Measurements from ENCODE around the gene DAZAP1. TPM values are rescaled to one million over a fixed set of nuclear protein-coding genes. Genes with fewer than 3 reads are reported as not detected.

Gene DAZAP1
- total and polyA plus RNA-seq, 5 experiments from 2014 or later: 5.9 to 166 (median 8.5) TPM

DNA sequence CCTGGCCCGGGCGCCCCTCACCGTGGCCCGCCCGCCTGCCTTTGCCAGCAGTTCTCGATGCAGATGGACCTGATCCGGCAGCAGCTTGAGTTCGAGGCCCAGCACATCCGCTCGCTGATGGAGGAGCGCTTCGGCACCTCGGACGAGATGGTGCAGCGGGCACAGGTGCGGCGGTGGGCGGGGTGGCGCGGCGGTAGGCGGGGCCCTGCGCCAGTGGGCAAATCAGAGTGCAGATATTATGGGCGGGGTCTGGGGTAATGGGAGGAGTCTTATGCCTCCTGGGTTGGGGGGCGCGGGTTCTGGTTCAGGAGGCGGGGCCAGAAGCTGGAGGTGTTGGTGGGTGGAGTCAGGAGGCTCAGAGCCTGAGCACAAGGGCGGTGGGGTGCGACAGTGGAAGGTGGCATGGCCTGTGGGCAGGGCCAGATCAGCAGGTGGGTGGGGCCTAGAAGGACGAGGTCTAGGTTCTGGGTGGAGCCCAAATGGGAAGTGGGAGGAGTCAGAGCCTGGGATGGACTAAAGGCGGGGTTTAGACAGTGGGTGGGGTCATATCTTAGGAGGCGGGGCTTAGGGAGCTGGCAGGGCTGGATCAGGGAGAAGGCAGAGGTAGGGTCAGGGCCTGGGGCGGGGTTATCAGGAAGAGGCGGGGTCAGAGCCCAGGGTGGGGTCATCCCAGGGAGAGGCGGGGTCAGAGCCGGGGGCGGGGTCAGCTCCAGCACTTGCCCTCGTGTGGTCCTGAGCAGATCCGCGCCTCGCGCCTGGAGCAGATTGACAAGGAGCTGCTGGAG is 48.1 kb downstream of the DAZAP1 start:
- peaks cover 0 to 3% (median 0%) of the 10 kb centered on the region in 9 donors for H3K9me3 Mint-ChIP-seq
- H3K4me3 Mint-ChIP-seq: peak overlapping the region in 9 of 10 donors; percentile 28 to 79 (median 36)
- peaks cover 13 to 54% (median 26%) of the 10 kb centered on the region in 5 donors for H3K27me3 Mint-ChIP-seq
- POLR2A ChIA-PET: interaction anchor here (0.6 to 1.8 kb wide), 5 partner anchors 10 to 490 kb away, joined by 4 to 11 read pairs (median 5); partner anchors contain the start of genes CIRBP, PCSK4 and REEP6
- ATAC-seq (peak; percentile 70 to 76), DNase-seq (peak in 8 of 10 donors; percentile 47 to 60 (median 52))
- peaks cover 7 to 24% (median 19%) of the 10 kb centered on the region in 4 donors for H3K4me1 Mint-ChIP-seq
- peak overlapping the region in 2 of 10 donors; percentile 25 to 52 for H3K27ac Mint-ChIP-seq
- H3K36me3 Mint-ChIP-seq: peaks cover 0 to 14% (median 0%) of the 10 kb centered on the region in 3 donors

DNA sequence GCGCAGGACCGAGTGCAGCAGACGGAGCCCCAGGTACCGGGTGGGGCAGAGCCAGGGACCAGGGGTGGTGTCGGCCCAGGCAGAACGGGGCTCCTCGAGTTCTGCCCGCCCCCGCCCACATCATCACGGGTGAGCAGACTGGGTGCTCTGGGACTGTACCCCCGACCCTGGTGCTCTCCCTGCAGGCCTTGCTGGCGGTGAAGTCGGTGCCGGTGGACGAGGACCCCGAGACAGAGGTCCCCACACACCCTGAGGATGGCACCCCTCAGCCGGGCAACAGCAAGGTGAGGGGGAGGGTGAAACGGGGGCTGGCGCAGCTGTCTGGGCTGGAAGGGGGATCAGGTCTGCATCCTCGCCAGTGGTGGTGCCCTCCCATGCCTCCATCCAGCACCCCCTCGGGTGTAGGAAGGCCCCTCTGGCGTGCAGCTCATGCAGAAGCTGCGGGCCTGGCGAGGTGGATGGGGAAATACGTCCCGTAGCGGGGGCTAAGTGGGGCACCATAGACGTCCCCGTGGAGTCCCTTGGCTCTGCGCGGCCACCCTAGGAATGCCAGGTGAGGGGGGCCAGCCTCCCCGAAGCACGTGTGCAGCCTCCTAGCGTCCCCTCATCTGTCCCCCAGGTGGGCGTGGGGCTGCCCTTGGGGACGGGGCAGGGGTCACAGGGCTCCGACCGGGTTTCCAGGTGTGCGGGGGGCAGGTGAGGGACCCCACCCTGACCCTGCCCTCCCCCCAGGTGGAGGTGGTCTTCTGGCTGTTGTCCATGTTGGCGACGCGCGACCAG is 48.9 kb downstream of the DAZAP1 start:
- H3K36me3 Mint-ChIP-seq: peaks cover 0 to 11% (median 4%) of the 10 kb centered on the region in 3 donors
- no peak for ATAC-seq
- peaks cover 4 to 18% (median 14%) of the 10 kb centered on the region in 4 donors for H3K4me1 Mint-ChIP-seq
- H3K9me3 Mint-ChIP-seq: peaks cover 0 to 3% (median 0%) of the 10 kb centered on the region in 9 donors
- peak in 1 of 10 donors; percentile 7 for DNase-seq
- POLR2A ChIA-PET: interaction anchor here (0.6 to 1.8 kb wide), 4 partner anchors 11 to 489 kb away, joined by 4 to 11 read pairs (median 5); partner anchors contain the start of gene CIRBP
- H3K4me3 Mint-ChIP-seq: peak overlapping the region in 1 of 10 donors; percentile 63
- peaks cover 7 to 46% (median 19%) of the 10 kb centered on the region in 5 donors for H3K27me3 Mint-ChIP-seq
- no peak overlapping the region for H3K27ac Mint-ChIP-seq

DNA sequence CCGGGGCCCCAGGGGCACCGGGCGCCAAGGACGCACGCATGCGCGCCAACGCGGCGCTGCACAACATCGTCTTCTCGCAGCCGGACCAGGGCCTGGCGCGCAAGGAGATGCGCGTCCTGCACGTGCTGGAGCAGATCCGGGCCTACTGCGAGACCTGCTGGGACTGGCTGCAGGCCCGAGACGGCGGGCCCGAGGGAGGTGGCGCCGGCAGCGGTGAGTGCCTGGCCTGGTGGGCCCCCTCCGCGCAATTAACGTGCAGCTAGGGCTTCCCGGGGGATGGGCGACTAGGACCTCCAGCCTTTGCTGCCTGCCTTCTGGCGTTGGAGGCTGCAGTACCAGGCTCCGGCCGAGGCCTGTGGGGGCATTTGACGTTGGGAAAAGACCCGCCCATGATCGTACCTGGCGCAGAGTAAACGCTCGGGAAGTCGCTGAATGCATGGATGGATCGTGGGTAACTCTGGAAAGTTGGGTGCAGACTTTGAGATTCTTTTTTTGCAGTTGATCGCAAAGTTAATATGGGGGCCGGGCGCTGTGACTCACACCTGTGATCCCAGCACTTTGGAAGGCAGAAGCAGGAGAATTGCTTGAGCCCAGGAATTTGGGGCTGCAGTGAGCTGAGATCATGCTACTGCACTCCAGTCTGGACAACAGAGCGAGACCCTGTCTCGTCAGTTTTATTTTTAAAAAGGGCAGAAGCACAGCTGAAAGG is 49.8 kb downstream of the DAZAP1 start:
- peaks cover 0 to 11% (median 4%) of the 10 kb centered on the region in 3 donors for H3K36me3 Mint-ChIP-seq
- H3K4me3 Mint-ChIP-seq: no peak overlapping the region
- peaks cover 7 to 38% (median 19%) of the 10 kb centered on the region in 5 donors for H3K27me3 Mint-ChIP-seq
- ATAC-seq (no peak), DNase-seq (no peak)
- POLR2A ChIA-PET: interaction anchor here (1.8 to 2.4 kb wide), 2 partner anchors 11 to 182 kb away, joined by 5 to 9 read pairs; partner anchors contain the start of gene FAM174C
- H3K27ac Mint-ChIP-seq: peak overlapping the region in 1 of 10 donors; percentile 3
- peaks cover 4 to 18% (median 14%) of the 10 kb centered on the region in 4 donors for H3K4me1 Mint-ChIP-seq
- H3K9me3 Mint-ChIP-seq: peaks cover 0 to 3% (median 0%) of the 10 kb centered on the region in 9 donors

DNA sequence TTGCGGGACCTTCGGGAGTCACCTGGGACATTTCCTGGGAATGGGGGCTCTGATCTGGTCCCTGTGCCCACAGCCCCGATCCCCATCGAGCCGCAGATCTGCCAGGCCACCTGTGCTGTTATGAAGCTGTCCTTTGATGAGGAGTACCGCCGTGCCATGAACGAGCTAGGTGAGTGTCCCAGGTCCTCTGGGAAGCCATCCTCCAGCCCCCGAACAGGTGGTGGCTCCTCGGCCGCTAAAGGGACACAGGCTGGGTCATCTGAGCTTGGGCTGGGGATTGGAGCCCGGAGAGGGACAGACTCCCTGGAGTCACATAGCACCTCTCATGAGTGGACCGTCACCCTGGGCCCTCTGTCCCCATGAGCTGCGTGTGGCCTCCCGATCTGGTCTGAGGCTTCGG is 50.5 kb downstream of the DAZAP1 start:
- Mint-ChIP-seq H3K36me3 (peaks cover 0 to 11% (median 4%) of the 10 kb centered on the region in 3 donors), H3K4me3 (no peak overlapping the region), H3K4me1 (peaks cover 4 to 18% (median 14%) of the 10 kb centered on the region in 4 donors), H3K27ac (no peak overlapping the region), H3K9me3 (peaks cover 0 to 3% (median 0%) of the 10 kb centered on the region in 9 donors), H3K27me3 (peaks cover 7 to 33% (median 19%) of the 10 kb centered on the region in 5 donors)
- ATAC-seq (no peak), DNase-seq (no peak)
- POLR2A ChIA-PET: interaction anchor here (1.8 to 2.4 kb wide), 2 partner anchors 10 to 183 kb away, joined by 5 to 9 read pairs; partner anchors contain the start of gene FAM174C

DNA sequence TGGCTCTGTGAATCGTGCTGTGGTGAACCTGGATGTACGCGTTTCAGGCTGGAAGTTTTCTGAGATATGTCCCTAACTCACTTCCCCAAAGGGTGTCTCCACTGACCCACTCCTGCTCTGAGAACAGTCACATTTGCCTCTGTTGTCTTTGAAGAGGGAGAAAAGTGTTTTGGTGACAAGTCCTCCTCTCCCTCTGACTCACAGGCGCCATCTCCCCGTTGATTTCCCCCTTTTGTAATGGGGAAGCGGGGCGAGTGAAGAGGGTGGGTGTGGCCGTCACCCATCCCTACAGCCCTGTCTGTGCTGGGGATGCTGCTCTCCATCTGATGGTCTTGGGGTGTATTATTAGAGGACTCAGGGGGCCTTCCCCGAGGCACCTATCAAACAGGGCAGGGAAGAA is 52.1 kb downstream of the DAZAP1 start:
- H3K36me3 Mint-ChIP-seq: peaks cover 0 to 13% (median 4%) of the 10 kb centered on the region in 3 donors
- H3K9me3 Mint-ChIP-seq: peaks cover 0 to 3% (median 0%) of the 10 kb centered on the region in 9 donors
- POLR2A ChIA-PET: interaction anchor here (2.4 kb wide), 1 partner anchor 9 kb away, joined by 9 read pairs; no protein-coding TSS in a partner anchor
- H3K27me3 Mint-ChIP-seq: peaks cover 4 to 21% (median 18%) of the 10 kb centered on the region in 5 donors
- H3K27ac Mint-ChIP-seq: peak overlapping the region in 1 of 10 donors; percentile 19
- ATAC-seq (no peak), DNase-seq (no peak)
- H3K4me1 Mint-ChIP-seq: peaks cover 4 to 13% (median 12%) of the 10 kb centered on the region in 4 donors
- no peak overlapping the region for H3K4me3 Mint-ChIP-seq

DNA sequence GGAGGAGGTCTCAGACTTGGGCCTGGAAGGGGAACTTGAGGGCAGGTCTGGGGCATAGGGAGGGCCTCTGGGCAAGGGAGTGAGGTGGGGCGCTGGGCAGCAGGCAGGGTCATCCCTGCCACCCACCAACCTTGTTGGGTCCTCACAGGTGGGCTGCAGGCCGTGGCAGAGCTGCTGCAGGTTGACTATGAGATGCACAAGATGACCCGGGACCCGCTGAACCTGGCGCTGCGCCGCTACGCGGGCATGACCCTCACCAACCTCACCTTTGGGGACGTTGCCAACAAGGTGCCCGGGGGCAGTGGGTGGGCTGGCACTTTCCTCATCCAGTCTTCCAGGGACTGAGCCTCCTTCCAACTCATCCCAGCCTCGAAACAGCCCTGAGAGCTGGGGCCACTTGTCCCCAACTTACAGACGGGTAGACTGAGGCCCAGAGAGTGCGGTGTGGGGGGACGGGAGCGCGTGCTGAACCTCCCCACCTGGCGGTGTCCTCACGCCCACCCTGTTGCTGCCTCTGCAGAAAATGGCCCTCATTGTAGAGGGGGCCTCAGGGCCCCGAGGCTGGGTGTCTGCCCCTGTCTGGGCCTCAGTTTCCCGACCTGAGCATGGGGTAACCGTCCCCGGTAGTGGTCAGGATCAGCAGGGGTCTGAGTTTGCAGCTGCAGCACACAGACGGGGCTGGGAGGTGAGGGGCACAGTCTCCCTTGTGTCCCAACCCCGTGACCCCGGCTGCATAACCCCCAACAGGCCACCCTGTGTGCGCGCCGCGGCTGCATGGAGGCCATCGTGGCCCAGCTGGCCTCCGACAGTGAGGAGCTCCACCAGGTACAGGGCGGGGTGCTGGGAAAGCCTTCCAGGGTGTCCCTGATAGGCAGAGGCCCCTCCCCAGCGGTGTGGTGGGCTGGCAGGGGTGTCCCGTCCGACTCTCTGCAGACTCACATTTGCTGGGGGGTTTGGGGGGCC is 52.9 kb downstream of the DAZAP1 start:
- POLR2A ChIA-PET: no interaction called here
- no peak overlapping the region for H3K4me3 Mint-ChIP-seq
- peaks cover 3 to 18% (median 9%) of the 10 kb centered on the region in 5 donors for H3K27me3 Mint-ChIP-seq
- ATAC-seq (no peak), DNase-seq (no peak)
- peaks cover 0 to 13% (median 4%) of the 10 kb centered on the region in 3 donors for H3K36me3 Mint-ChIP-seq
- peaks cover 4 to 7% (median 7%) of the 10 kb centered on the region in 4 donors for H3K4me1 Mint-ChIP-seq
- H3K27ac Mint-ChIP-seq: no peak overlapping the region
- peaks cover 0 to 3% (median 0%) of the 10 kb centered on the region in 9 donors for H3K9me3 Mint-ChIP-seq

DNA sequence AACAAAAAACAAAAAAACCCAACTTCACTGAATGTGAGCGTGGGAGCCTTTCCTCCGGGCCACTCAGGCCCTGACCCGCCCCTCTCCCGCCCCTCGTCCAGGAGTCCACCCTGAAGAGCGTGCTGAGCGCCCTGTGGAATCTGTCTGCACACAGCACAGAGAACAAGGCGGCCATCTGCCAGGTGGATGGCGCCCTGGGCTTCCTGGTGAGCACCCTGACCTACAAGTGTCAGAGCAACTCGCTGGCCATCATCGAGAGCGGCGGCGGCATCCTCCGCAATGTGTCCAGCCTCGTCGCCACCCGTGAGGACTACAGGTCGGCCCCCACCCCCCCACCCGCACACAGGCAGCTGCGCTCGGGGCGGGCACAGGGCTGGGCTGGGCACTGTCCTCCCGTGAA is 54.5 kb downstream of the DAZAP1 start:
- Mint-ChIP-seq H3K27ac (no peak overlapping the region), H3K4me3 (no peak overlapping the region), H3K36me3 (peaks cover 0 to 8% (median 4%) of the 10 kb centered on the region in 3 donors), H3K9me3 (no peaks in the 10 kb centered on the region), H3K27me3 (peaks cover 0 to 14% (median 0%) of the 10 kb centered on the region in 5 donors), H3K4me1 (peaks cover 0 to 6% (median 1%) of the 10 kb centered on the region in 4 donors)
- no peak for ATAC-seq
- no peak for DNase-seq
- POLR2A ChIA-PET: interaction anchor here (0.7 kb wide), 1 partner anchor 56 kb away, joined by 3 read pairs; no protein-coding TSS in a partner anchor

DNA sequence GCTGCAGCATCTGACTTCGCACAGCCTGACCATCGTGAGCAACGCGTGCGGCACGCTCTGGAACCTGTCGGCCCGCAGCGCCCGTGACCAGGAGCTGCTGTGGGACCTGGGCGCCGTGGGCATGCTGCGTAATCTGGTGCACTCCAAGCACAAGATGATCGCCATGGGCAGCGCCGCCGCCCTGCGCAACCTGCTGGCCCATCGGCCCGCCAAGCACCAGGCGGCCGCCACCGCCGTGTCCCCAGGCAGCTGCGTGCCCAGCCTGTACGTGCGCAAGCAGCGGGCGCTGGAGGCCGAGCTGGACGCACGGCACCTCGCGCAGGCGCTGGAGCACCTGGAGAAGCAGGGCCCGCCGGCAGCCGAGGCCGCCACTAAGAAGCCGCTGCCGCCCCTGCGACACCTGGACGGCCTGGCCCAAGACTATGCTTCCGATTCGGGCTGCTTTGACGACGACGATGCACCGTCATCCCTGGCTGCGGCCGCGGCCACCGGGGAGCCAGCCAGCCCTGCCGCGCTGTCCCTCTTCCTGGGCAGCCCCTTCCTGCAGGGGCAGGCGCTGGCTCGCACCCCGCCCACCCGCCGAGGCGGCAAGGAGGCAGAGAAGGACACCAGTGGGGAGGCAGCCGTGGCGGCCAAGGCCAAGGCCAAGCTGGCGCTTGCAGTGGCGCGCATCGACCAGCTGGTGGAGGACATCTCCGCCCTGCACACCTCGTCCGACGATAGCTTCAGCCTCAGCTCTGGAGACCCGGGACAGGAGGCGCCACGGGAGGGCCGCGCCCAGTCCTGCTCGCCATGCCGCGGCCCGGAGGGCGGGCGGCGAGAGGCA is 58.0 kb downstream of the DAZAP1 start:
- DNase-seq (peak in 1 of 10 donors; percentile 19), ATAC-seq (peak in 1 of 2 donors; percentile 23)
- POLR2A ChIA-PET: interaction anchor here (1.1 kb wide), 1 partner anchor 12 kb away, joined by 4 read pairs; no protein-coding TSS in a partner anchor
- Mint-ChIP-seq H3K9me3 (no peaks in the 10 kb centered on the region), H3K4me3 (no peak overlapping the region), H3K4me1 (peaks cover 3 to 10% (median 7%) of the 10 kb centered on the region in 4 donors), H3K36me3 (peaks cover 0 to 5% (median 4%) of the 10 kb centered on the region in 3 donors), H3K27ac (no peak overlapping the region), H3K27me3 (peaks cover 0 to 15% (median 0%) of the 10 kb centered on the region in 5 donors)

DNA sequence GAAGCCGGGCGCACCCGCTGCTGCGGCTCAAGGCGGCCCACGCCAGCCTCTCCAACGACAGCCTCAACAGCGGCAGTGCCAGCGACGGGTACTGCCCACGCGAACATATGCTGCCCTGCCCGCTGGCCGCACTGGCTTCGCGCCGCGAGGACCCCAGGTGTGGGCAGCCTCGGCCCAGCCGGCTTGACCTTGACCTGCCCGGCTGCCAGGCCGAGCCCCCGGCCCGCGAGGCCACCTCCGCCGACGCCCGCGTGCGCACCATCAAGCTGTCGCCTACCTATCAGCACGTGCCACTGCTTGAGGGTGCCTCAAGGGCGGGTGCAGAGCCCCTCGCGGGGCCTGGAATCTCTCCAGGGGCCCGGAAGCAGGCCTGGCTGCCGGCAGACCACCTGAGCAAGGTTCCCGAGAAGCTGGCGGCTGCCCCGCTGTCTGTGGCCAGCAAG is 58.7 kb downstream of the DAZAP1 start:
- peaks cover 3 to 10% (median 8%) of the 10 kb centered on the region in 4 donors for H3K4me1 Mint-ChIP-seq
- POLR2A ChIA-PET: interaction anchor here (1.1 to 2.0 kb wide), 3 partner anchors 13 to 197 kb away, joined by 4 to 11 read pairs (median 4); partner anchors contain the start of gene CIRBP
- peaks cover 0 to 4% (median 3%) of the 10 kb centered on the region in 3 donors for H3K36me3 Mint-ChIP-seq
- no peak for ATAC-seq
- H3K9me3 Mint-ChIP-seq: no peaks in the 10 kb centered on the region
- H3K4me3 Mint-ChIP-seq: no peak overlapping the region
- peaks cover 0 to 15% (median 0%) of the 10 kb centered on the region in 5 donors for H3K27me3 Mint-ChIP-seq
- DNase-seq: peak in 1 of 10 donors; percentile 3
- no peak overlapping the region for H3K27ac Mint-ChIP-seq
